Mesendoderm (in vitro differentiated cells): ENCODE data around the gene IGF2.

Source experiments
- DNase-seq: peaks from one replicate; pipeline ENCODE4 v3.0.0; 2013
- H2AK5ac ChIP-seq: 2 replicates; pipeline ENCODE4 v1.6.1; 2013; ENCODE audit warnings: low read length, inconsistent platforms
- H2BK120ac ChIP-seq: 2 replicates; pipeline ENCODE4 v1.6.1; 2013; ENCODE audit warnings: low read depth, mild to moderate bottlenecking, low read length, moderate library complexity, mixed read lengths
- H2BK15ac ChIP-seq: replicated peaks from 2 replicates; pipeline ENCODE4 v1.6.1; 2013; ENCODE audit warnings: low read depth, mild to moderate bottlenecking, moderate library complexity
- H2BK5ac ChIP-seq: 2 replicates; pipeline ENCODE4 v1.6.1; 2013; ENCODE audit warnings: low read length, inconsistent platforms
- H3K18ac ChIP-seq: 2 replicates; pipeline ENCODE4 v1.6.1; 2013; ENCODE audit warnings: mild to moderate bottlenecking, low read length, mixed read lengths
- H3K23ac ChIP-seq: one replicate; pipeline ENCODE4 v1.6.1; 2013; ENCODE audit warnings: low read length
- H3K27ac ChIP-seq: 2 replicates; pipeline ENCODE4 v1.5.1; 2013; ENCODE audit warnings: low read depth, mild to moderate bottlenecking, inconsistent platforms, low read length, moderate library complexity
- H3K27me3 ChIP-seq: 2 replicates; pipeline ENCODE4 v1.6.1; 2013; ENCODE audit warnings: low read length, control low read depth, mild to moderate bottlenecking, inconsistent platforms; ENCODE audit not compliant: insufficient read depth, poor library complexity
- H3K36me3 ChIP-seq: 2 replicates; pipeline ENCODE4 v1.6.1; 2013; ENCODE audit warnings: low read length, inconsistent platforms; ENCODE audit not compliant: control insufficient read depth, insufficient read depth
- H3K4ac ChIP-seq: one replicate; pipeline ENCODE4 v1.6.1; 2013; ENCODE audit warnings: low read depth, mild to moderate bottlenecking, low read length, moderate library complexity
- H3K4me1 ChIP-seq: 2 replicates; pipeline ENCODE4 v1.6.1; 2013; ENCODE audit warnings: low read depth, low read length, inconsistent platforms; ENCODE audit not compliant: control insufficient read depth
- H3K4me2 ChIP-seq: 2 replicates; pipeline ENCODE4 v1.6.1; 2013; ENCODE audit warnings: low read length
- H3K4me3 ChIP-seq: 2 replicates; pipeline ENCODE4 v1.5.1; 2013; ENCODE audit warnings: mild to moderate bottlenecking, low read length
- H3K56ac ChIP-seq: one replicate; pipeline ENCODE4 v1.6.1; 2013; ENCODE audit warnings: low read length
- H3K79me1 ChIP-seq: 2 replicates; pipeline ENCODE4 v1.6.1; 2013; ENCODE audit warnings: low read length, inconsistent platforms
- H3K79me2 ChIP-seq: 2 replicates; pipeline ENCODE4 v1.6.1; 2013; ENCODE audit warnings: mild to moderate bottlenecking, low read length; ENCODE audit not compliant: control insufficient read depth, insufficient read depth
- H3K9ac ChIP-seq: 2 replicates; pipeline ENCODE4 v1.6.1; 2013; ENCODE audit warnings: low read length, inconsistent platforms
- H4K5ac ChIP-seq: one replicate; pipeline ENCODE4 v1.6.1; 2013; ENCODE audit warnings: low read length
- H4K8ac ChIP-seq: one replicate; pipeline ENCODE4 v1.6.1; 2013; ENCODE audit warnings: low read depth, mild to moderate bottlenecking, control low read depth, low read length, moderate library complexity
- WGBS: extraction: QIAGEN DNeasy Blood & Tissue Kit; methylation state at CpG from one replicate; pipeline ENCODE4 v1.1.7; 2013; ENCODE audit warnings: low lambda C conversion rate, missing lambda C conversion rate; ENCODE audit not compliant: insufficient coverage; ENCODE audit errors: extremely low coverage; 5-methylcytosine and 5-hydroxymethylcytosine counted together

The IGF2 gene

GRCh38 chr11:2092956-2093412, 46.2 kb downstream of the IGF2 start:
- H3K56ac ChIP-seq = no peak overlapping the region
- WGBS = no CpG with 5 or more reads among the region's 10 CpGs
- H2BK120ac ChIP-seq = no peak overlapping the region
- peaks cover 2% of the 10 kb centered on the region for H3K4me1 ChIP-seq
- no peak overlapping the region for H3K18ac ChIP-seq
- H4K8ac ChIP-seq = no peak overlapping the region
- H2BK5ac ChIP-seq = no peak overlapping the region
- no peak overlapping the region for H4K5ac ChIP-seq
- H2AK5ac ChIP-seq = no peak overlapping the region
- DNase-seq = no peak
- no peak overlapping the region for H3K27ac ChIP-seq
- H3K36me3 ChIP-seq = no peaks in the 10 kb centered on the region
- no peaks in the 10 kb centered on the region for H3K79me2 ChIP-seq
- H3K4me3 ChIP-seq = no peak overlapping the region
- H3K79me1 ChIP-seq = no peaks in the 10 kb centered on the region
- H3K4ac ChIP-seq = no peak overlapping the region
- H3K4me2 ChIP-seq = no peak overlapping the region
- no peak overlapping the region for H3K9ac ChIP-seq
- no peaks in the 10 kb centered on the region for H3K27me3 ChIP-seq
- H3K23ac ChIP-seq = no peak overlapping the region
- no peak overlapping the region for H2BK15ac ChIP-seq

- H2BK5ac ChIP-seq = no peak overlapping the region
- H3K36me3 ChIP-seq = no peaks in the 10 kb centered on the region
- H3K4me2 ChIP-seq = no peak overlapping the region
- no peaks in the 10 kb centered on the region for H3K79me2 ChIP-seq
- no peak overlapping the region for H3K4ac ChIP-seq
- H3K4me1 ChIP-seq = peaks cover 2% of the 10 kb centered on the region
- no CpG with 5 or more reads among the region's 9 CpGs for whole genome bisulfite sequencing
- H3K4me3 ChIP-seq = no peak overlapping the region
- no peak overlapping the region for H3K56ac ChIP-seq
- no peaks in the 10 kb centered on the region for H3K79me1 ChIP-seq
- H3K9ac ChIP-seq = no peak overlapping the region
- no peak overlapping the region for H2AK5ac ChIP-seq
- no peak overlapping the region for H4K8ac ChIP-seq
- H3K23ac ChIP-seq = no peak overlapping the region
- no peak overlapping the region for H3K27ac ChIP-seq
- DNase-seq = no peak
- H2BK15ac ChIP-seq = no peak overlapping the region
- H3K18ac ChIP-seq = no peak overlapping the region
- no peak overlapping the region for H2BK120ac ChIP-seq
- no peak overlapping the region for H4K5ac ChIP-seq
- H3K27me3 ChIP-seq = no peaks in the 10 kb centered on the region
Measured at GRCh38 chr11:2092464-2092910, 46.7 kb downstream of the IGF2 start.

GRCh38 chr11:2091786-2092463, 47.3 kb downstream of the IGF2 start:
- Histone ChIP-seq H3K23ac (no peak overlapping the region), H3K79me2 (no peaks in the 10 kb centered on the region), H3K36me3 (no peaks in the 10 kb centered on the region), H3K18ac (no peak overlapping the region), H4K8ac (no peak overlapping the region), H2BK15ac (no peak overlapping the region), H3K79me1 (no peaks in the 10 kb centered on the region), H2BK120ac (no peak overlapping the region), H3K56ac (no peak overlapping the region), H3K9ac (no peak overlapping the region), H3K4me1 (no peaks in the 10 kb centered on the region), H3K4ac (no peak overlapping the region), H3K27ac (no peak overlapping the region), H4K5ac (no peak overlapping the region), H3K4me2 (no peak overlapping the region), H2BK5ac (no peak overlapping the region), H3K27me3 (no peaks in the 10 kb centered on the region), H3K4me3 (no peak overlapping the region), H2AK5ac (no peak overlapping the region)
- WGBS = no CpG with 5 or more reads among the region's 18 CpGs
- no peak for DNase-seq

DNA sequence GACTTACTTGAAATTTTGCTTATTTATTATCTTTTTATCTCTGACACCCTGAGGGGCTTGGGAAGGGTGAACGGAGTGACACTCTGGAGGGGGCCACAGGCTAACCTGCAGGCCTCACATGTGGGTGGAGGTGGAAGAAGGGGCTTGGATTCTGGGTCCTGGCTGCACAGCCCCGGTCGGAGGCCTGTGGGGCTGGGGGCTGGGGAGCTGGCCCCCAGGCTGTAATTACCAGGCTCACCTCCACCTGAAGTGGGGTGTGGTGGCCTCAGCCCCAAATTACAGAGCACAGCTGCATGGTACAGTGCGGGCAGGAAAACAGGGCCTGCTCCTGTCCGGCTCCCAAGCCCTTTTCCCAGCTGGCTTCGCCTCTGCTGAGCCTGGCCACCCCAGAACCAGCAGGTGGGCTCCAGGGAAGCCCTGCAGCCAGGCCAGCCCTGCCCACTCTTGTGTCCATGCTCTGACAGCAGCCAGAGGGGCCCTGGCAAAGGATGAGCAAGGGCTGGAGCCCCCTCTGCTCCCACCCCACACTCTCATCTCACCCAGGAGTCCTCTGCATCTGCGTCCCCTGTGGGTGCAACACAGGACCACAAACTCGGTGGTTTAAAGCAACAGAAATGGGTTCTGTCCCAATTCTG, 48.0 kb downstream of the IGF2 start:
- WGBS = no CpG with 5 or more reads among the region's 8 CpGs
- no peak for DNase-seq
- Histone ChIP-seq H3K27ac (no peak overlapping the region), H3K9ac (no peak overlapping the region), H3K4me2 (no peak overlapping the region), H3K18ac (no peak overlapping the region), H2BK15ac (no peak overlapping the region), H4K5ac (no peak overlapping the region), H3K27me3 (no peaks in the 10 kb centered on the region), H3K79me1 (no peaks in the 10 kb centered on the region), H4K8ac (no peak overlapping the region), H3K4ac (no peak overlapping the region), H3K23ac (no peak overlapping the region), H3K4me3 (no peak overlapping the region), H2BK5ac (no peak overlapping the region), H3K79me2 (no peaks in the 10 kb centered on the region), H3K56ac (no peak overlapping the region), H2BK120ac (no peak overlapping the region), H2AK5ac (no peak overlapping the region), H3K4me1 (no peaks in the 10 kb centered on the region), H3K36me3 (no peaks in the 10 kb centered on the region)

- no peak overlapping the region for H2AK5ac ChIP-seq
- no peak overlapping the region for H3K56ac ChIP-seq
- no peak overlapping the region for H2BK5ac ChIP-seq
- no peaks in the 10 kb centered on the region for H3K36me3 ChIP-seq
- H4K8ac ChIP-seq = no peak overlapping the region
- no peaks in the 10 kb centered on the region for H3K79me2 ChIP-seq
- H3K27me3 ChIP-seq = no peaks in the 10 kb centered on the region
- no peaks in the 10 kb centered on the region for H3K79me1 ChIP-seq
- no peak overlapping the region for H3K23ac ChIP-seq
- H2BK15ac ChIP-seq = no peak overlapping the region
- WGBS = no CpG with 5 or more reads among the region's 20 CpGs
- H3K4me2 ChIP-seq = no peak overlapping the region
- H3K9ac ChIP-seq = no peak overlapping the region
- no peaks in the 10 kb centered on the region for H3K4me1 ChIP-seq
- no peak for DNase-seq
- no peak overlapping the region for H2BK120ac ChIP-seq
- H3K4me3 ChIP-seq = no peak overlapping the region
- H3K18ac ChIP-seq = no peak overlapping the region
- no peak overlapping the region for H4K5ac ChIP-seq
- H3K27ac ChIP-seq = no peak overlapping the region
- H3K4ac ChIP-seq = no peak overlapping the region
Measured at GRCh38 chr11:2090172-2091111, 48.7 kb downstream of the IGF2 start.
